IMR-90 (cell line): Measurements from ENCODE around the gene GZMM. TPM values are rescaled to one million over a fixed set of nuclear protein-coding genes. Genes with fewer than 3 reads are reported as not detected.

Experiments used
- ATAC-seq: fragments of 200-7000 bp; cut with Tn5 transposase; 2 replicates; pipeline ENCODE4 v1.9.1; 2020; ENCODE audit warnings: low read depth, mild to moderate bottlenecking, moderate library complexity
- BruUV-seq: library from RNA; stranded (reverse); fragments of 400-500 nt; replicated peaks from 2 replicates; lab custom pipeline; 2021; lab: Mats Ljungman, UMichigan
- CTCF ChIA-PET: fragments of 300-600 bp; formaldehyde crosslinking; extraction: SDS; loops from one replicate; lab custom pipeline; 2021; ENCODE audit warnings: antibody characterized with exemption; lab: Yijun Ruan, JAX
- POLR2A ChIA-PET: fragments of 300-600 bp; sonication (Branson Sonifier 250); formaldehyde crosslinking; loops from one replicate; lab custom pipeline; 2022; ENCODE audit warnings: antibody characterized with exemption; ENCODE audit not compliant: unreplicated experiment; lab: Charles Lee
- DNase-seq: peaks from one replicate; pipeline ENCODE4 v3.0.0; 2013
- H2AFZ ChIP-seq: replicated peaks from 2 replicates; pipeline ENCODE3; 2013; ENCODE audit warnings: low read length, mild to moderate bottlenecking; ENCODE audit not compliant: poor library complexity
- H2AK5ac ChIP-seq: 2 replicates; pipeline ENCODE4 v1.6.1; 2013; ENCODE audit warnings: low read depth, low read length, inconsistent platforms
- H2AK9ac ChIP-seq: replicated peaks from 2 replicates; pipeline ENCODE3; 2013; ENCODE audit warnings: mild to moderate bottlenecking, low read depth, low read length, moderate library complexity; ENCODE audit not compliant: poor library complexity
- H2BK120ac ChIP-seq: 2 replicates; pipeline ENCODE4 v1.6.1; 2013; ENCODE audit warnings: low read depth, low read length, inconsistent platforms
- H2BK15ac ChIP-seq: 3 replicates; pipeline ENCODE4 v1.6.1; 2013; ENCODE audit warnings: low read depth, low read length, inconsistent platforms
- H2BK20ac ChIP-seq: 2 replicates; pipeline ENCODE4 v1.6.1; 2013; ENCODE audit warnings: low read depth, mild to moderate bottlenecking, inconsistent platforms, low read length, moderate library complexity
- H2BK5ac ChIP-seq: 2 replicates; pipeline ENCODE4 v1.6.1; 2013; ENCODE audit warnings: mild to moderate bottlenecking, low read depth, low read length, inconsistent platforms; ENCODE audit not compliant: poor library complexity, severe bottlenecking
- H3K14ac ChIP-seq: replicated peaks from 2 replicates; pipeline ENCODE4 v1.6.1; 2013; ENCODE audit warnings: low read depth, low read length, inconsistent platforms
- H3K18ac ChIP-seq: 2 replicates; pipeline ENCODE4 v1.6.1; 2013; ENCODE audit warnings: low read depth, low read length, control low read depth
- H3K23ac ChIP-seq: 2 replicates; pipeline ENCODE4 v1.6.1; 2013; ENCODE audit warnings: low read depth, low read length, inconsistent platforms
- H3K27ac ChIP-seq: 2 replicates; pipeline ENCODE4 v1.5.1; 2013; ENCODE audit warnings: mild to moderate bottlenecking, control low read depth, low read length; ENCODE audit not compliant: insufficient read depth
- H3K27me3 ChIP-seq: 2 replicates; pipeline ENCODE4 v1.6.1; 2013; ENCODE audit warnings: low read length; ENCODE audit not compliant: control insufficient read depth, insufficient read depth
- H3K36me3 ChIP-seq: 2 replicates; pipeline ENCODE4 v1.6.1; 2013; ENCODE audit warnings: low read length, mixed read lengths; ENCODE audit not compliant: control insufficient read depth, insufficient read depth
- H3K4ac ChIP-seq: 2 replicates; pipeline ENCODE4 v1.6.1; 2013; ENCODE audit warnings: low read depth, low read length, inconsistent platforms
- H3K4me1 ChIP-seq: 2 replicates; pipeline ENCODE4 v1.6.1; 2013; ENCODE audit warnings: low read length, mixed read lengths; ENCODE audit not compliant: control insufficient read depth, insufficient read depth
- H3K4me2 ChIP-seq: 2 replicates; pipeline ENCODE4 v1.6.1; 2013; ENCODE audit warnings: low read depth, mild to moderate bottlenecking, control low read depth, low read length, moderate library complexity
- H3K4me3 ChIP-seq: 2 replicates; pipeline ENCODE4 v1.5.1; 2013; ENCODE audit warnings: low read depth, mild to moderate bottlenecking, control low read depth, low read length, moderate library complexity; ENCODE audit not compliant: insufficient read depth
- H3K56ac ChIP-seq: 2 replicates; pipeline ENCODE4 v1.6.1; 2013; ENCODE audit warnings: low read length, inconsistent platforms; ENCODE audit not compliant: insufficient read depth; ENCODE audit errors: extremely low read depth
- H3K79me1 ChIP-seq, 2 experiments: 2 replicates each; pipeline ENCODE4 v1.6.1; 2013; ENCODE audit warnings: low read length in 2 of 2, inconsistent platforms in 1 of 2, low read depth in 1 of 2
- H3K9ac ChIP-seq: 2 replicates; pipeline ENCODE4 v1.6.1; 2013; ENCODE audit warnings: low read depth, low read length, control low read depth
- H3K9me1 ChIP-seq: 2 replicates; pipeline ENCODE4 v1.6.1; 2013; ENCODE audit warnings: low read length, inconsistent platforms; ENCODE audit not compliant: insufficient read depth
- H3K9me3 ChIP-seq: 2 replicates; pipeline ENCODE4 v1.6.1; 2013; ENCODE audit warnings: low read length; ENCODE audit not compliant: control insufficient read depth, insufficient read depth
- H4K20me1 ChIP-seq: 2 replicates; pipeline ENCODE4 v1.6.1; 2013; ENCODE audit warnings: low read length, inconsistent platforms; ENCODE audit not compliant: insufficient read depth
- H4K5ac ChIP-seq: 2 replicates; pipeline ENCODE4 v1.6.1; 2013; ENCODE audit warnings: mild to moderate bottlenecking, low read depth, low read length, control low read depth
- H4K8ac ChIP-seq, 2 experiments: 2 replicates each; pipeline ENCODE4 v1.6.1; 2013; ENCODE audit warnings: low read depth in 2 of 2, low read length in 2 of 2, control low read depth in 1 of 2, inconsistent platforms in 1 of 2
- H4K91ac ChIP-seq: 2 replicates; pipeline ENCODE4 v1.6.1; 2013; ENCODE audit warnings: low read depth, low read length, inconsistent platforms; ENCODE audit not compliant: insufficient read depth
- MAFK ChIP-seq: IDR thresholded peaks from 2 replicates; pipeline ENCODE4 v1.6.1; 2012; ENCODE audit warnings: low read depth, low read length, improper control_type of control experiment
- MXI1 ChIP-seq: IDR thresholded peaks from 2 replicates; pipeline ENCODE4 v1.6.1; 2012; ENCODE audit warnings: low read depth, mild to moderate bottlenecking, low read length, moderate library complexity, borderline replicate concordance
- NFE2L2 ChIP-seq: fragments of 150-350 bp; IDR thresholded peaks from 2 replicates; pipeline ENCODE4 v1.6.1; 2016; ENCODE audit warnings: low read depth, mild to moderate bottlenecking, low read length
- RCOR1 ChIP-seq: IDR thresholded peaks from 2 replicates; pipeline ENCODE4 v1.6.1; 2012; ENCODE audit warnings: mild to moderate bottlenecking, low read length, improper control_type of control experiment; ENCODE audit not compliant: insufficient replicate concordance
- WGBS, 2 experiments: methylation state at CpG; one replicate each; pipeline versions ENCODE4 v1.1.5 to v1.1.7; 2013; ENCODE audit warnings: missing lambda C conversion rate in 2 of 2; ENCODE audit not compliant: insufficient read length in 1 of 2; ENCODE audit errors: extremely low coverage in 2 of 2; 5-methylcytosine and 5-hydroxymethylcytosine counted together
- dilution Hi-C: fragments of 300-500 bp; cut with HindIII; formaldehyde crosslinking; loops from one replicate; pipeline ENCODE4 v1.14.3; 2018; ENCODE audit warnings: low sequenced_read_pairs; ENCODE audit not compliant: unreplicated experiment
- in situ Hi-C: fragments of 300-500 bp; cut with MboI; formaldehyde crosslinking; loops from 3 replicates; pipeline ENCODE4 v1.14.3; 2019; ENCODE audit warnings: low sequenced_read_pairs, inconsistent platforms, mixed read lengths
- intact Hi-C: fragments of 100-400 bp; cut with micrococcal nuclease; formaldehyde crosslinking; loops from 2 replicates; pipeline ENCODE4 v1.10.0; 2022
- polyA plus RNA-seq, 3 experiments: library from polyadenylated mRNA; depleted of rRNA; stranded (reverse); fragments of >200 nt; gene quantifications; 2 replicates each; pipeline ENCODE4 v1.2.3, GENCODE V29; 2012; ENCODE audit warnings: low replicate concordance in 1 of 3
- total RNA-seq: library from RNA; depleted of rRNA; stranded (reverse); fragments of >200 nt; gene quantifications from 2 replicates; pipeline ENCODE4 v1.2.3, GENCODE V29; 2012

GZMM gene
- total and polyA plus RNA-seq, 2 of the 4 experiments (the other 2 are of a cell fraction): 0.24 TPM; not detected in 1

GRCh38 chr19:514166-514663 is 29.6 kb upstream of the GZMM start:
- Histone ChIP-seq H3K18ac (no peak overlapping the region), H2AFZ (no peak overlapping the region), H2BK120ac (no peak overlapping the region), H3K4ac (no peak overlapping the region), H3K4me2 (no peak overlapping the region), H3K56ac (no peak overlapping the region), H4K5ac (no peak overlapping the region), H3K9me3 (no peaks in the 10 kb centered on the region; the same call in 1 of the 2 replicates), H2AK5ac (no peak overlapping the region), H4K91ac (no peak overlapping the region), H3K27ac (no peak overlapping the region), H3K4me3 (no peak overlapping the region), H2BK15ac (no peak overlapping the region), H4K20me1 (peaks cover 10% of the 10 kb centered on the region), H3K14ac (no peak overlapping the region), H3K23ac (no peak overlapping the region), H3K9me1 (peaks cover 8% of the 10 kb centered on the region; the same call in 1 of the 2 replicates), H3K9ac (no peak overlapping the region), H2AK9ac (no peak overlapping the region), H2BK20ac (no peak overlapping the region), H3K36me3 (peaks cover 16% of the 10 kb centered on the region), H3K4me1 (peaks cover 12% of the 10 kb centered on the region), H3K27me3 (no peaks in the 10 kb centered on the region), H4K8ac (no peak overlapping the region), H2BK5ac (no peak overlapping the region), H3K79me1 (peaks cover 4 to 28% of the 10 kb centered on the region in 2 experiments)
- dilution Hi-C loops: no loop called here
- intact Hi-C loops: no loop called here
- in situ Hi-C loops: no loop called here
- POLR2A ChIA-PET: no interaction called here
- CTCF ChIA-PET: no interaction called here
- DNase-seq: no peak
- no TSS peak for BruUV-seq
- no peak for ATAC-seq
- 100% methylated on average over 9 of the region's 9 CpGs; no CpG with 5 or more reads in 1 of the 2 experiments for WGBS, 2 experiments
- TF ChIP-seq NFE2L2 (no peak), MXI1 (no peak), RCOR1 (no peak), MAFK (no peak)
